Lower leg skin (tissue), 3 donors: ENCODE measurements around the gene FETUB.

Experiments used
- CTCF ChIP-seq, 3 donors: fragments of 450-650 bp; IDR thresholded peaks; one replicate each; pipeline ENCODE4 v1.5.1; 2016; ENCODE audit warnings: antibody characterized with exemption in 3 of 3, mild to moderate bottlenecking in 3 of 3, moderate library complexity in 2 of 3
- POLR2A ChIP-seq, 2 donors: fragments of 450-650 bp; IDR thresholded peaks; one replicate each; pipeline ENCODE4 v1.6.1; 2016 to 2017; ENCODE audit warnings: antibody characterized with exemption in 2 of 2, mild to moderate bottlenecking in 1 of 2, moderate library complexity in 1 of 2

- no peak for TF ChIP-seq POLR2A (IDR thresholded peaks at IDR 0.05)
- TF ChIP-seq CTCF (IDR thresholded peaks at IDR 0.05), result no peak
Observed at GRCh38 chr3:186653984-186654383, 13.8 kb downstream of the FETUB start.
